HG03432 (cell line): ENCODE measurements around the gene TMEM217.
"Not testable (repeated sequence)": the region's sequence is repeated elsewhere in the genome, so short reads cannot be mapped to it uniquely, and the experiment has no call there.

Experiments
- ATAC-seq: cut with Tn5 transposase; IDR thresholded peaks from one replicate; pipeline ENCODE4 v1.9.1; 2021; ENCODE audit warnings: mild to moderate bottlenecking, moderate library complexity; ENCODE audit not compliant: unreplicated experiment

TMEM217 gene

GRCh38 chr6:37257634-37258404, at the start of gene TMEM217, which contains the start of gene TBC1D22B:
TSS of gene TMEM217 (minus strand) at chr6:37258144. CDS start at chr6:37219030, 39,114 bp downstream.
TSS of gene TBC1D22B (plus strand) at chr6:37257772. CDS start at chr6:37257918, 146 bp downstream.
- ATAC-seq = peak; percentile 98

DNA sequence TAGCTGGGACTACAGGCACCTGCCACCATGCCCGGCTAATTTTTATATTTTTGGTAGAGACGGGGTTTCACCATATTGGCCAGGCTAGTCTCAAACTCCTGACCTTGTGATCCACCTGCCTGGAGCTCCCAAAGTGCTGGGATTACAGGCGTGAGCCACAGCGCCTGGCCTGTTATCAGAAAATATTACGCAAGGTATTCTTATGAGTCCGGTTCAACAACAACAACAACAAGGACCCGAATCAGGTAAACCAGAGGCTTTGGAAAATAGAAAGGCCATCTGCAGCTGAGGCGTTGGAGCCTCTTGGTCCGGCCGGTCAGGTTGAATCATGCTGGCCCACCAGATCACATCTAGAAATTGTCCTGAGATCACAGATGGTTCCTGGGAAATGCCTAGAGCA, 49.5 kb upstream of the TMEM217 start:
- not testable (repeated sequence) for ATAC-seq

DNA sequence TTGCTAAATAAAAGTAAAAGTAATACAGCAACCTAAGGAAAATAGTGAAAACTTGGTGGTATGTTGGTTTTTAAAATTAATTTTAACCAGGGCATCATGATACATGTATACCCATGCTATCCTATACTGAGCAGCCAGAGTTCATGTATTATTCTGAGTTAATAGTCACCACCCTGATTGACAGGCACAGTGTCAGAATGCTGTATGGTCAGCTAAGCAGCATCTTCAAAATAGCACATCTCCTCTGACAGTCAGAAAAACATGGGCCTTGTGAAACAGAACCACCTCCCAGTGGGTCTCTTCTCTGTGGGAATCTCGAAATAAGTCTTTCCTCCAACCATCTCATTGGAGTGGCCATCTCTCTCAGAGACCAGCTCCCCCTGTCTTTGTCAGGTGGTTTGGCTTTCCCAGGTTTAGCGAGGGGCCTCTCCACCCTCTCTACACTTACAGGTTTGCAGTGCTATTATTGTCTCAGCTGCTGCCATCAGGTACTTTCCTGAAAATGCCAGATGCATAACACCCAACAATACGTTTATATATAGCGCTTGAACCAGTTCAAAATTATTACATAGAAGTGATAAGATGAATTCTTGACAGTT, 48.8 kb upstream of the TMEM217 start:
- no peak for ATAC-seq

- no peak for ATAC-seq
These were observed 48.0 kb upstream of the TMEM217 start for GRCh38 chr6:37305841-37306425.

DNA sequence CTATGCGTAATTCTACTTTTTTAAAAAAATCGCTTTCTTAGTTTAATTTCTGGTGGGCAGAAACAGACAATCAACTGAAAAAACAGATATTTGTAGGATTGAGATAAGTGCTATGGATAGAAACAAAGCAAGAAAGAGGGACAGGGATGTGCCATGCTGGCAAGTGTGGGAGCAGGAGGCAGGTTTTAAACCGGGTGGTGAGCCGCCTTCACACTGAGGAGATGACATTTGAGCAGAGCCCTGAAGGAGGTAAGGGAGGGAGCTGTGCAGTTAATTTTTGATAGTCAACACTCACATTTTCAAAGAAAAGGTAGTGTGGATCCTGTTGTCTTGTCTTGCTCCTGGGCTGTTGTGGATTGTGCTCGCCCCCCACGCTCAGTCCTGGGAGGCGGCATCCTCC, 46.8 kb upstream of the TMEM217 start:
- no peak for ATAC-seq

- ATAC-seq = no peak
These were observed 46.1 kb upstream of the TMEM217 start for GRCh38 chr6:37303891-37304503.

DNA sequence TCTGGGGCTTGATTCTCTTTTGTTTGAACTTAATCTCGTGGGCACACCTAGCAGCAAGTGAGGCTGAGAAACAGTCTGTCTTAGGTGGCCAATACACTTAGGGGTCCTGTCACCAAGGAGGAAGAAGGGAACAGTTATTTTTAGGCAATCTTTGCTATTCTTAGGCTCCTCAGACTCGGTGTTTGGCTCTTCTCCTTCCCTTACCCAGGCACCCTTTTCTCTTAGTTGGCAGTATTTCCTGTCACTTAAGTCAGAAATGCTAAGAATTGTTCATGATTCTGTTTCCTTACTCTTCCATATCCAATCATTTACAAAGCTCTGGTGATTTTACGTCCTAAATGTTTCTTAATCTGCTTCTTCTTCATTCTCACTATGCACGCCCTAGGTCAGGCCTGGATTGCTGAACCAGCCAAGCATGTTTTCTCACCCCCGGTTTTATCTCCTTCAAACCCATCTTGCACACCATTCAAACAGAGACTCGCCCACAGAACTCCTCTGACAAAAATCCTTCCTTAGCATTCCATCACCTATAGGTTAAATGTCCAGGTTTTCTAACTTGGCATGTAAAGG, 45.2 kb upstream of the TMEM217 start:
- ATAC-seq = no peak

GRCh38 chr6:37302086-37302686, 44.2 kb upstream of the TMEM217 start:
- ATAC-seq = no peak

DNA sequence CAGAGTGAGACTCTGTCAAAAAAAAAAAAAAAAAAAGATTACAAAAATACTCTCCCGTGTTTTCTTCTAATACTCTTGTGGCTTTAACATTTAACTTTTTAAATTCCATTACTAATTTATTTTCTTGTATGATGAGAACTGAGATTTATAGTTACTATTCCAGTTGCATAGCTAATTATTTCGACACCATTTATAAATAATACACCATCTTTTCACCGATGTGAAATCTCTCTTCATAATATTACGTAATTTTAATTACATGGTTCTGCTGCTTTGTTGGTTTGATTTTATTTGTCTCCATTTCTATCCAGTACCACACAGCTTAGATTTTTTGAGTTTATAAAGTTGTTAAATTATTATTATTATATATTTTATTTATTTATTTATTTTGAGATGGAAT, 42.0 kb upstream of the TMEM217 start:
- no peak for ATAC-seq

DNA sequence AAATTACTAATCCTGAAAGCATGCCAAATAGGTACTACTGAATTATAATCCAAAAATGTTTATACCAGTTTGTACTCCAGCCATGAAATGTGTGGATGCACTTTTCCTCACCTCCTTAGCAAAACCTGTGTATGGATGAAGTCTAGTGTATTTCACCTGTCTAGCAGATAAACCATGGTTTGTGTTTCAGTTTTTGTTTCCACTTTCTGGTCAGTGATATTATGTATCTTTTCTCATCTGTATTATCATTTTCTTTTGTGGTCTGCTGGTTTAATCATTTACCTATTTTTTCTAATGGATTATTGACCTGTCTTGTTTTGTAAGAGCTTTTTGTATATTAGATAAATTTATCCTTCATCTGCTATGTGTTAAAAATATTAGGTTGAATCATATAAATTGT, 41.0 kb upstream of the TMEM217 start:
- no peak for ATAC-seq

DNA sequence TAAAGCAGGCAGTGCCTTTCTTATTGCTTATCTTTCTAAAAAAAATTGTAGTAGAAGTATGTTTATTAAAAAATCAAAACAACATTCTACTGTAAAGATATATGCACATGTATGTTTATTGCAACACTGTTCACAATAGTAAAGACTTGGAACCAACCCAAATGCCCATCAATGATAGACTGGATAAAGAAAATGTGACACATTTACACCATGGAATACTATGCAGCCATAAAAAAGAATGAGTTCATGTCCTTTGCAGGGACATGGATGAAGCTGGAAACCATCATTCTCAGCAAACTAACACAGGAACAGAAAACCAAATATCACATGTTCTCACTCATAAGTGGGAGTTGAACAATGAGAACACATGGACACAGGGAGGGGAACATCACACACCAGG, 39.7 kb upstream of the TMEM217 start:
- not testable (repeated sequence) for ATAC-seq

DNA sequence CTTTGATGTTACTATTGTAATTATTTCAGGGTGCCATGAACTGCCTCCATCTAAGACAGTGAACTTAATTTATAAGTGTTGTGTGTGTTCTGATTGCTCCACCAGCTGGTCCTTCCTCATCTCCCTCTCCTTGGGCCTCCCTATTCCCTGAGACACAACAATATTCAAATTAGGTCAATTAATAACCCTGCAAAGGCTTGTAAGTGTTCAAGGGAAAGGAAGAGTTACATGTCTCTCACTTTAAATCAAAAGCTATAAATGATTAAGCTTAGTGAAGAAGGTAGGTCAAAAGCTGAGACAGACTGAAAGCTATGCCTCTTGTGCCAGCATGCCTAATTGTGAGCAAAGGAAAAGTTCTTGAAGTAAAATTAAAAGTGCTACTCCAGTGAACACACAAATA, 35.5 kb upstream of the TMEM217 start:
- no peak for ATAC-seq

DNA sequence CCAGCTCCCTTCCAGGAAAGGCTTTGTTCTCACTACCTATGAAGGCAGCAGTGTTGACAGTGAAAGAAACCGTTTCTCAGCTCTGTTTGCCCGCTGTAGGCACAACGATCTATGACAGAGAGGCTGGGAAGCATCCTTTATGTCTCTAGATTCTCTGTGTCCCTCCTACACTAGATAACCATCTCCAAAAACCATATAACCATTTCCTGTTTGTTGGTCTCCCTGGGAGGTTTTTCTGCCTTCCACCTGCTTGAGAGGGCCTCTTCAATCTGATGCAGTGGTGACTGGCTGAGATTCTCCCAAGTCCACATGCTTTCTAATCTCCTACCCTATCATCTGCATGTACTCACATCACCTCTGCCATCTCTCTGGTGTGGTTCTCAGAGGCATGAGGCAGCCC, 32.0 kb upstream of the TMEM217 start:
- no peak for ATAC-seq

GRCh38 chr6:37288247-37288646, 30.3 kb upstream of the TMEM217 start:
- ATAC-seq = no peak

GRCh38 chr6:37287519-37288157, 29.7 kb upstream of the TMEM217 start:
- peak; percentile 52 for ATAC-seq

DNA sequence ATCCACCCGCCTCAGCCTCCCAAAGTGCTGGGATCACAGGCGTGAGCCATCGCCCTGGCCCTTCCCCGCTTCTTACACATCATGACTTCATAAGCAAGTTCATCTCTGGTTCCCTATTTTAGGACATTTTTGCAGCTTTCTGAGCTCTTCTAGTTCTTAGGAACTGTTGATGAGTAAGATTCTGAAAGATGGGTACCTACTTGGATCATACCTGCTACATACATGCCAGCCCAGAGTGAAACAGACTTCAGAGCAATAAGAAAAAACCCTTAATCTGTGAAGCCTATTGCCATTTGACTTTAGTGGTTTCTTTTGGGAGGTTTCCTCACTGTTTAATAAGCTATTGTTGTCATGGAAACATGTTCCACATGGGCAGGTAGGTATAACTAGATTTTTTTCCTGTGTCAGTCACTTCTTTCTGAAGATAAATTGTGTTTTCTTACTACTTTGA, 27.9 kb upstream of the TMEM217 start:
- no peak for ATAC-seq

GRCh38 chr6:37284781-37285180, 26.8 kb upstream of the TMEM217 start:
- no peak for ATAC-seq

DNA sequence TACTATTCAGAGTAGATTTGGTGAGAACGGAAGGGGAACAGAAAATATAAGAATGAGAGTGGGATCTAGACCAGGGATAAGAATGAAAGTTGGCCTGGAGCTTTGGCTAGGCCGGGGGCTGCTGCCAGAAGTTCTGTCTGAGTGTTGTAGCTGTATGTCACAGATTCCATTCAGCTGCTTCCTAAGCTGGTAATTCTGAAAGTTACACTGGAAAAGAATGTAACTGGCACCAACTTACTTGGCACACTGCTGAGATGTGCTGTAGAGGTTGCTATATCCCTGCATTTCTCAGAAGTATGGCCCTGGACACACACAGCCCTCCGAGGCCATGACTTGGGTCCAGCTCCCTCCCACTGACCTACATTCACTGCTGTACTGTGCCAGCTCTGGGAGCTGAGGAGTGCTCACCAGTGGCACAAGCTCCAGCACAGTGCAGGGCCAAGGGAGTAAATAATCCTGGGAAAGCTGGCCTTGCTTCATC, 25.8 kb upstream of the TMEM217 start:
- ATAC-seq = no peak

DNA sequence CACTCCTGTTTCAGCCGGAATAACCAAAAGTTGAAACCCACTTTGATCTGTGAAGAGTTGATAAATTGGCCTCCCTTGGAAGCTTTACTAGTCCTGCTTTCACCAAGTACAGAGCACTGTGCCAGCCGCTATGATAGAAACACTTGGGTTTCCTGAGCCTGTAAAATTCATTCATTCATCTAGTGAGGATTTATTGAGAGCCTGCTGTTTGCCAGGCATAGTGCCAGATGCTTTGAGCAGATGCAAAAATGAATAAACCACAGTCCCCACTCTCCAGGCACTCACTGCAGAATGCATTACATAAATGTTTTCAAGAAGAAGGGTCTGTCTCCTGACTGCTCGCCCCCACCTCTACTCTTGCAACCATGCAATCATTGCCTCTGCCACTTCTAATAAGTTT, 25.3 kb upstream of the TMEM217 start:
- no peak for ATAC-seq

DNA sequence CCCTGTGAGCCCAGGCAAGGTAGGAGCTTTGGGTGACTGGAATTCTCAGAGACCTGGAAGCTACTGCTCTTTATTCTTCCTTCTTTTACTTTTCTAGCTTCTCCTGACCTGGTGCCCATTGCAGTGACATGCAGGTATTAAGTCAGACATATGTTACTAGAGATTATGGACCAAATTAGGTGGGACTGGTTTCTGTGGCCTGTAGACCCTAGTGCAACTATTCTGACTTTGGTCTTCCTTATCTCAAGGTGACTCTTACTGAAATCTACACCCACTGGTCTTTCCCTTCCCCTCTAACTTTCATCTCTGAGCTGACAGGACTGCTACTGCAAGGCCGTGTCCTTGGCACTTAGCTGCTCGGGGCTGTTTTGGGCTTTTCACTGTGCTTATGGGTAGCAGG, 24.4 kb upstream of the TMEM217 start:
- ATAC-seq = no peak
